Breast epithelium (tissue), 4 donors: ENCODE data around the gene DRC3. TPM values are rescaled to one million over a fixed set of nuclear protein-coding genes. Genes with fewer than 3 reads are reported as not detected.

ENCODE experiments used
- DNase-seq, 2 donors: peaks; one replicate each; pipeline ENCODE4 v3.0.0-alpha.2; 2019; ENCODE audit warnings: low spot score in 2 of 2
- H3K27ac ChIP-seq, 2 donors: fragments of 200-600 bp; sonication (generic) in 1 of 2; one replicate each; pipeline ENCODE4 v1.5.1; 2016 to 2019; ENCODE audit warnings: mild to moderate bottlenecking in 1 of 2
- H3K27me3 ChIP-seq, 2 donors: fragments of 200-600 bp; sonication (generic) in 1 of 2; one replicate each; pipeline versions ENCODE4 v1.5.1 to v1.6.0; 2017 to 2019; ENCODE audit warnings: control low read depth in 1 of 2, mild to moderate bottlenecking in 1 of 2
- H3K36me3 ChIP-seq: fragments of 200-600 bp; one replicate; pipeline ENCODE4 v1.5.1; 2019
- H3K4me1 ChIP-seq, 2 donors: fragments of 200-600 bp; sonication (generic); one replicate each; pipeline ENCODE4 v1.5.1; 2016 to 2019; ENCODE audit warnings: control low read depth in 1 of 2
- H3K4me3 ChIP-seq, 3 donors: fragments of 200-600 bp; sonication (generic); 1 replicate in 2 of 3; 2 replicates in 1 of 3; pipeline ENCODE4 v1.5.1; 2016 to 2019; ENCODE audit warnings: mild to moderate bottlenecking in 3 of 3, moderate library complexity in 2 of 3
- H3K9me3 ChIP-seq, 2 donors: fragments of 200-600 bp; sonication (generic) in 1 of 2; one replicate each; pipeline ENCODE4 v1.5.1; 2016 to 2019; ENCODE audit warnings: control low read depth in 1 of 2
- POLR2A ChIP-seq: fragments of 450-650 bp; IDR thresholded peaks from one replicate; pipeline ENCODE4 v1.6.1; 2016; ENCODE audit warnings: antibody characterized with exemption, mild to moderate bottlenecking, moderate library complexity
- POLR2AphosphoS5 ChIP-seq, 3 donors: sonication (generic); formaldehyde crosslinking; IDR thresholded peaks; one replicate each; pipeline ENCODE4 v1.6.1; 2017; ENCODE audit warnings: antibody characterized with exemption in 3 of 3
- intact Hi-C: fragments of 100-400 bp; cut with DNase I; formaldehyde crosslinking; loops from one replicate; pipeline ENCODE4 v1.15.1; 2023; ENCODE audit warnings: low total_unique reads
- total RNA-seq, 3 donors: library from RNA; depleted of rRNA; stranded (reverse); fragments of >200 nt; gene quantifications; one replicate each; pipeline ENCODE4 v1.1.0, GENCODE V29; 2016
- TF ChIP-seq, protein P1 (sequence below), 3 donors: fragments of 450-650 bp; IDR thresholded peaks; one replicate each; pipeline ENCODE4 v1.5.1; 2016 to 2017; ENCODE audit warnings: antibody characterized with exemption in 3 of 3, mild to moderate bottlenecking in 3 of 3, moderate library complexity in 3 of 3

DRC3 gene
- total RNA-seq, 3 donors from 2014 or later: 0.96 to 18.0 (median 10.5) TPM

DNA sequence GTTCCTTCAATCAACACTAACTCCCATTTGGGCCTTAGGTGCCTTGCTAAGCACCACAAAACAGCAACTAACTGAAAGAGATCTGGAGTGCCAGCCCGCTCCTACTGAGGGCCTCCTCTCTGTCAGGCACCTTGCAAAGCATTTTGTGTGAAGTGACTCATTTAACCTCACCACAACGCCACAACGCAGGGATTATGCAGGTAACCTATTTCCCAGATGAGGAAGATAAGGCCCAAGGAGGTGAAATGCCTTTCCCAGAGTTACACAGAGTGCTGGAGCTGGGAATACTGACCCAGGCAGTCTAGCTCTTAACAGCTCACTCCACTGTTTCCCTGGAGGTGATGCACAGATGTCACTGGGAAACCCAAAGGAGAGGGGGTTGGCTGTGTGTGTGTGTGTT, 32.8 kb downstream of the DRC3 start:
- H3K27me3 ChIP-seq: no peaks in the 10 kb centered on the region
- DNase-seq: no peak
- H3K27ac ChIP-seq: no peak overlapping the region
- TF ChIP-seq, protein P1, sequence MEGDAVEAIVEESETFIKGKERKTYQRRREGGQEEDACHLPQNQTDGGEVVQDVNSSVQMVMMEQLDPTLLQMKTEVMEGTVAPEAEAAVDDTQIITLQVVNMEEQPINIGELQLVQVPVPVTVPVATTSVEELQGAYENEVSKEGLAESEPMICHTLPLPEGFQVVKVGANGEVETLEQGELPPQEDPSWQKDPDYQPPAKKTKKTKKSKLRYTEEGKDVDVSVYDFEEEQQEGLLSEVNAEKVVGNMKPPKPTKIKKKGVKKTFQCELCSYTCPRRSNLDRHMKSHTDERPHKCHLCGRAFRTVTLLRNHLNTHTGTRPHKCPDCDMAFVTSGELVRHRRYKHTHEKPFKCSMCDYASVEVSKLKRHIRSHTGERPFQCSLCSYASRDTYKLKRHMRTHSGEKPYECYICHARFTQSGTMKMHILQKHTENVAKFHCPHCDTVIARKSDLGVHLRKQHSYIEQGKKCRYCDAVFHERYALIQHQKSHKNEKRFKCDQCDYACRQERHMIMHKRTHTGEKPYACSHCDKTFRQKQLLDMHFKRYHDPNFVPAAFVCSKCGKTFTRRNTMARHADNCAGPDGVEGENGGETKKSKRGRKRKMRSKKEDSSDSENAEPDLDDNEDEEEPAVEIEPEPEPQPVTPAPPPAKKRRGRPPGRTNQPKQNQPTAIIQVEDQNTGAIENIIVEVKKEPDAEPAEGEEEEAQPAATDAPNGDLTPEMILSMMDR (IDR thresholded peaks at IDR 0.05): no peak
- no peak for TF ChIP-seq POLR2A
- TF ChIP-seq POLR2AphosphoS5 (IDR thresholded peaks at IDR 0.05): no peak
- H3K9me3 ChIP-seq: no peaks in the 10 kb centered on the region
- no peaks in the 10 kb centered on the region for H3K36me3 ChIP-seq
- H3K4me3 ChIP-seq: no peak overlapping the region
- intact Hi-C loops: no loop called here
- no peaks in the 10 kb centered on the region for H3K4me1 ChIP-seq

DNA sequence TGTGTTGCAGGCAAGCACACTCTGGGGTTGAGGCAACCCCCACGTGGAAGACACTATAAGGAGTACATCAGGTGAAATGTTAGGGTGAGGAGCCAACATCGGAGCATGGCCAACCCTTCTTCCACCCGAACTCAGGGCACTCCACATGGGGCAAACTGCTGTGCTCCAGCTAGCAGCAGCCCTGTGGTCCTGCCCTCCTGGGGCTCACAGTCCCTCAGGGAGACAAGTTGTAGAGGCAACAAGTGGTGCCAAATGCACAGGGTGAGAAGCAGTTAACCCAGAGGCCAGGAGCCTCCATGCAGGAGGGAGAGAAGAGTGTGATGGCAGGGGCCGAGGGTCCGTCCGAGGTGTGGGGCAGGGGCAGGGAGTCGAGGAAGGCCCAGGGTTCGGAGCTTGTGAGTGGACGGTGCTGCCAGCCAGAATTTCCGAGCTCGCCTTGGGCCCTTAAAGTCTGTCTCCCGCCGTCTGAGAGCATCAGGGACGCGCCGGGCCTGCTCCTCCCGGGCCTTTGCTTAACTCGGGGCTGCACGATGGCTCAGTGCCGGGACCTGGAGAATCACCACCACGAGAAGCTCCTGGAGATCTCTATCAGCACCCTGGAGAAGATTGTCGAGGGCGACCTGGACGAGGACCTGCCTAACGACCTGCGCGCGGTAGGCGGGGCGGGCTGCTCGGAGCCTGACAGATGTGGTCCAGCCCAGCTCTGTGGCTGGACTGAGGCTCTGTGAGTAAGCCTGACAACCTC, 34.0 kb downstream of the DRC3 start:
- no peaks in the 10 kb centered on the region for H3K36me3 ChIP-seq
- TF ChIP-seq POLR2A: no peak
- no peak overlapping the region for H3K27ac ChIP-seq
- H3K27me3 ChIP-seq: no peaks in the 10 kb centered on the region
- intact Hi-C loops: no loop called here
- no peaks in the 10 kb centered on the region for H3K4me1 ChIP-seq
- no peak overlapping the region for H3K4me3 ChIP-seq
- no peaks in the 10 kb centered on the region for H3K9me3 ChIP-seq
- no peak for DNase-seq

DNA sequence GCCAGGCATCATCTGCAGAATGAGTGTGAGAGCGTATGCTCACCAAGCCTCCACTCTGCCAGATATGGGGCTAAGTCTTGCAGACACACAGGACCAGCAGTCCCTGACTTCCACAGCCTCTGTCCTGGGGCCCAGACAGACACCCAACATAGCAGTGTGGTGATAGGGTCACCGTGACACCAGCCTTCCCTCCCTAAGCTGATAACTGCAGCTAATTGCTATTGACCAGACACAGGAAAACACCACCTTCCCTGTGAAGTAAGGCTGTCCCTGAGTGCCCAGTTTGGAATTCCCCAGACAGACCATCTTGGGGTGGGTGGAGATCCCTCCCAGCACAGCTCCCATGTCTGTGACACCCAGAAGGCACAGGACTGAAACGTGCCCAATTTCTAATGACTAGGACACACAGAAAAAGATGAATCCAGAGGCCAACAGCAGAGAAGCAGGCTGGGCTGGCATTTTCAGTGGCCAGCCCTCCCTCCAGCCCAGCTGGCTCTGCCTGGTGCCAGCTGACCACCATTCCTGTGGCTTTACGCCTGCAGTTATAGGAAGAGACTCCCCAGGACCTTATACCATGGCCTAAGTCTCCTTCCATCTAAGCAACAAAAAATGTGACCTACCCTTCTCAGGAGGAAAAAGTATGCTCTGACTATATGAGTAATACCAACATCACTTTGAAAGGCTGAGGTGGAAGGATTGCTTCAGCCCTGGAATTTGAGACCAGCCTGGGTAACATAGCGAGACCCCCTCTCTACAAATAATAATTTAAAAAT, 36.0 kb downstream of the DRC3 start:
- Histone ChIP-seq H3K27me3 (no peaks in the 10 kb centered on the region), H3K27ac (no peak overlapping the region), H3K9me3 (no peaks in the 10 kb centered on the region), H3K4me3 (no peak overlapping the region), H3K36me3 (no peaks in the 10 kb centered on the region), H3K4me1 (no peaks in the 10 kb centered on the region)
- intact Hi-C loops: no loop called here
- no peak for TF ChIP-seq POLR2AphosphoS5 (IDR thresholded peaks at IDR 0.05)
- DNase-seq: no peak

DNA sequence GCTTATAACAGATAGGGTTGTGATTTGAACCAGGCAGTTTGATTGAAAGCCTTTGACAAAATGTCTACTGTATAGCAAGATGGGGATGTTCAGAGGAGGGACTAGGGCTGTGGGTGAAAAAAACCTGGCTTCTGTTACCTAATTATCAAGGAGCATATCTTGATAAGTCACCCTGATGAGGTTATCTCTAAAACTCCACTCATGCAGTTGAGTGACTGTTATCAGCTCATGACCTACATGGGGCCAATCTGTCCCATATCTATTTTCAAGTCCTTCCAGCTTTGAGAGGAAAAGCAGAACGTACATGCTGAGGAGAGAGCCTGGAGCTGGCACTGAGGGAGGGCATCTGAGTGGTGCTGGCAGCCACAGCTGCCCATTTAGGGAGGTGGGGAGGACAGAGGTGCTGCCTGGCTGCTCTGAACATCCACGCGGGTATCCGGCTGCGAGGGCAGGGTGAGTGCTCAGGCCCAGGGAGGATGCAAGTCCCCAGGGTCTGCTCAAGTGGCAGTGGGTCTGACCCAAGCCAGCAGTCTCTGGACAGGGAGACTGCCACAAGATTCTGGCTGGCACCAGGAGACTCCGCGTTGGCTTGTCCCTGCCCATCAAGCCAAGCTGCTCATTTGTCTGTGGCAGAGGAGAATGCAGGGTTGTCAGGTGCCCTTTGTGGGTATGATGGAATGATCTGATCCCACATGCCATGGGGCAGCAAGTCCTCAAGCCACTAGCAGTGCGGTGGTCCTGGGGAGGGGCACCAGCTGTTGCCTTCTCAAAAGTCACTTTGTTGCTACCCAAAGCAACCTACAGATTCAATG, 37.2 kb downstream of the DRC3 start:
- Histone ChIP-seq H3K36me3 (no peaks in the 10 kb centered on the region), H3K4me1 (no peaks in the 10 kb centered on the region), H3K4me3 (no peak overlapping the region), H3K9me3 (no peaks in the 10 kb centered on the region), H3K27me3 (no peaks in the 10 kb centered on the region), H3K27ac (no peak overlapping the region)
- TF ChIP-seq, protein P1 (IDR thresholded peaks at IDR 0.05): no peak
- TF ChIP-seq POLR2A: no peak
- no peak for TF ChIP-seq POLR2AphosphoS5 (IDR thresholded peaks at IDR 0.05)
- intact Hi-C loops: no loop called here
- DNase-seq: no peak

DNA sequence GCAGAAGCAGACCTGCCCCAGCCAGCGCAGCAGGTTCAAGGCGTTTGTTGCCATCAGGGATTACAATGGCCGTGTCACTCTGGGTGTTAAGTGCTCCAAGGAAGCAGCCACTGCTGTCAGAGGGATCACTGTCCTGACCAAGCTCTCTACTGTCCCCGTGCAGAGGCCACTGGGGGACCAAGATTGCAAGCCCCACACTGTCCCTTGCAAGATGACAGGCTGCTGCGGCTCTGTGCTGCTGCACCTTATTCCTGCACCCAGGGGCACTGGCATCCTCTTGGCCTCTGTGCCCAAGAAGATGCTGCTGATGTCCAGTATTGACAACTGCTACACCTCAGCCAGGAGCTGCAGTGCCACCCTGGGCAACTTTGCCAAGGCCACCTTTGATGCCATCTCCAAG, 38.6 kb downstream of the DRC3 start:
- TF ChIP-seq POLR2A: no peak
- no peak for TF ChIP-seq POLR2AphosphoS5 (IDR thresholded peaks at IDR 0.05)
- TF ChIP-seq, protein P1 (IDR thresholded peaks at IDR 0.05): no peak
- H3K27me3 ChIP-seq: no peaks in the 10 kb centered on the region
- H3K4me1 ChIP-seq: no peaks in the 10 kb centered on the region
- no peak overlapping the region for H3K4me3 ChIP-seq
- DNase-seq: no peak
- no peaks in the 10 kb centered on the region for H3K9me3 ChIP-seq
- no peaks in the 10 kb centered on the region for H3K36me3 ChIP-seq
- intact Hi-C loops: no loop called here
- no peak overlapping the region for H3K27ac ChIP-seq
